Measurements from ENCODE around the gene TCF7L1. TPM values are rescaled to one million over a fixed set of nuclear protein-coding genes. Genes with fewer than 3 reads are reported as not detected.

The TCF7L1 gene
- polyA plus RNA-seq, 6 donors from 2014 or later: 0.35 TPM; not detected in 5

GRCh38 chr2:85234868-85235267 lies 101.7 kb downstream of the TCF7L1 start:
- no peak for ATAC-seq (ENCODE audit: low read depth in 2 of 2)

GRCh38 chr2:85235281-85235680 lies 102.1 kb downstream of the TCF7L1 start:
- DNase-seq (no peak), ATAC-seq (ENCODE audit: low read depth in 2 of 2) (no peak)
- Mint-ChIP-seq H3K4me3 (no peak overlapping the region), H3K9me3 (no peaks in the 10 kb centered on the region), H3K36me3 (no peaks in the 10 kb centered on the region), H3K27ac (no peak overlapping the region), H3K4me1 (peaks cover 0 to 5% (median 0%) of the 10 kb centered on the region in 3 donors), H3K27me3 (peaks cover 31 to 41% (median 37%) of the 10 kb centered on the region in 3 donors)

More at GRCh38 chr2:85234868-85235267, 101.7 kb downstream of the TCF7L1 start:
- no peak overlapping the region for H3K27ac Mint-ChIP-seq
- peaks cover 27 to 41% (median 33%) of the 10 kb centered on the region in 3 donors for H3K27me3 Mint-ChIP-seq
- no peaks in the 10 kb centered on the region for H3K9me3 Mint-ChIP-seq
- no peak for DNase-seq
- no peak overlapping the region for H3K4me3 Mint-ChIP-seq
- peaks cover 0 to 5% (median 0%) of the 10 kb centered on the region in 3 donors for H3K4me1 Mint-ChIP-seq
- no peaks in the 10 kb centered on the region for H3K36me3 Mint-ChIP-seq

GRCh38 chr2:85236084-85236483 lies 102.9 kb downstream of the TCF7L1 start:
- no peaks in the 10 kb centered on the region for H3K9me3 Mint-ChIP-seq
- no peak for ATAC-seq (ENCODE audit: low read depth in 2 of 2)
- H3K36me3 Mint-ChIP-seq: no peaks in the 10 kb centered on the region
- peaks cover 31 to 41% (median 37%) of the 10 kb centered on the region in 3 donors for H3K27me3 Mint-ChIP-seq
- H3K4me3 Mint-ChIP-seq: no peak overlapping the region
- H3K4me1 Mint-ChIP-seq: peaks cover 0 to 5% (median 0%) of the 10 kb centered on the region in 3 donors
- H3K27ac Mint-ChIP-seq: no peak overlapping the region
- no peak for DNase-seq

GRCh38 chr2:85237849-85238565 lies 104.8 kb downstream of the TCF7L1 start:
- no peak overlapping the region for H3K4me3 Mint-ChIP-seq

GRCh38 chr2:85238607-85239006 lies 105.4 kb downstream of the TCF7L1 start:
- H3K27ac Mint-ChIP-seq: peak overlapping the region in 1 of 6 donors; percentile 26
- no peak overlapping the region for H3K4me3 Mint-ChIP-seq
- H3K4me1 Mint-ChIP-seq: no peaks in the 10 kb centered on the region
- H3K9me3 Mint-ChIP-seq: no peaks in the 10 kb centered on the region
- peaks cover 31 to 47% (median 33%) of the 10 kb centered on the region in 3 donors for H3K27me3 Mint-ChIP-seq
- H3K36me3 Mint-ChIP-seq: no peaks in the 10 kb centered on the region
- DNase-seq: no peak
- no peak for ATAC-seq (ENCODE audit: low read depth in 2 of 2)

More at GRCh38 chr2:85237849-85238565, 104.8 kb downstream of the TCF7L1 start:
- Mint-ChIP-seq H3K27ac (peak overlapping the region in 1 of 6 donors; percentile 86), H3K4me1 (no peaks in the 10 kb centered on the region), H3K36me3 (no peaks in the 10 kb centered on the region), H3K27me3 (peaks cover 28 to 41% (median 31%) of the 10 kb centered on the region in 3 donors), H3K9me3 (no peaks in the 10 kb centered on the region)
- DNase-seq: no peak
- no peak for ATAC-seq (ENCODE audit: low read depth in 2 of 2)

- H3K4me3 Mint-ChIP-seq: no peak overlapping the region
- no peak overlapping the region for H3K27ac Mint-ChIP-seq
- no peaks in the 10 kb centered on the region for H3K9me3 Mint-ChIP-seq
- ATAC-seq (ENCODE audit: low read depth in 2 of 2) (no peak), DNase-seq (no peak)
- peaks cover 33 to 52% (median 38%) of the 10 kb centered on the region in 3 donors for H3K27me3 Mint-ChIP-seq
- H3K36me3 Mint-ChIP-seq: no peaks in the 10 kb centered on the region
- H3K4me1 Mint-ChIP-seq: no peaks in the 10 kb centered on the region
Observed at GRCh38 chr2:85239102-85239501, 105.9 kb downstream of the TCF7L1 start.

GRCh38 chr2:85240055-85240454 lies 106.9 kb downstream of the TCF7L1 start:
- Mint-ChIP-seq H3K27me3 (peaks cover 36 to 61% (median 40%) of the 10 kb centered on the region in 3 donors), H3K4me1 (no peaks in the 10 kb centered on the region), H3K4me3 (no peak overlapping the region), H3K36me3 (no peaks in the 10 kb centered on the region), H3K27ac (no peak overlapping the region), H3K9me3 (no peaks in the 10 kb centered on the region)
- DNase-seq (no peak), ATAC-seq (ENCODE audit: low read depth in 2 of 2) (no peak)

- Mint-ChIP-seq H3K4me3 (peak overlapping the region in 1 of 8 donors; percentile 30), H3K9me3 (no peaks in the 10 kb centered on the region), H3K36me3 (no peaks in the 10 kb centered on the region), H3K27ac (peak overlapping the region in 1 of 6 donors; percentile 3), H3K27me3 (peaks cover 29 to 52% (median 40%) of the 10 kb centered on the region in 3 donors), H3K4me1 (no peaks in the 10 kb centered on the region)
- ATAC-seq (ENCODE audit: low read depth in 2 of 2) (no peak), DNase-seq (no peak)
Observed at GRCh38 chr2:85242321-85242720, 109.1 kb downstream of the TCF7L1 start.

- H3K9me3 Mint-ChIP-seq: no peaks in the 10 kb centered on the region
- no peaks in the 10 kb centered on the region for H3K4me1 Mint-ChIP-seq
- DNase-seq (no peak), ATAC-seq (ENCODE audit: low read depth in 2 of 2) (no peak)
- H3K36me3 Mint-ChIP-seq: no peaks in the 10 kb centered on the region
- H3K4me3 Mint-ChIP-seq: no peak overlapping the region
- H3K27me3 Mint-ChIP-seq: peaks cover 20 to 41% (median 30%) of the 10 kb centered on the region in 3 donors
- H3K27ac Mint-ChIP-seq: peak overlapping the region in 1 of 6 donors; percentile 51
Observed at GRCh38 chr2:85243101-85244072, 110.2 kb downstream of the TCF7L1 start.

GRCh38 chr2:85244828-85245227 lies 111.6 kb downstream of the TCF7L1 start:
- no peak for ATAC-seq (ENCODE audit: low read depth in 2 of 2)
- Mint-ChIP-seq H3K4me3 (peak overlapping the region in 1 of 8 donors; percentile 30), H3K9me3 (no peaks in the 10 kb centered on the region), H3K27ac (no peak overlapping the region), H3K27me3 (peaks cover 13 to 29% (median 21%) of the 10 kb centered on the region in 3 donors), H3K36me3 (no peaks in the 10 kb centered on the region), H3K4me1 (no peaks in the 10 kb centered on the region)
- no peak for DNase-seq

- peaks cover 9 to 29% (median 17%) of the 10 kb centered on the region in 3 donors for H3K27me3 Mint-ChIP-seq
- ATAC-seq (ENCODE audit: low read depth in 2 of 2): no peak
- no peak overlapping the region for H3K27ac Mint-ChIP-seq
Observed at GRCh38 chr2:85245891-85246290, 112.7 kb downstream of the TCF7L1 start.

GRCh38 chr2:85246348-85246747 lies 113.2 kb downstream of the TCF7L1 start:
- H3K36me3 Mint-ChIP-seq: no peaks in the 10 kb centered on the region
- H3K9me3 Mint-ChIP-seq: no peaks in the 10 kb centered on the region
- no peaks in the 10 kb centered on the region for H3K4me1 Mint-ChIP-seq

More at GRCh38 chr2:85245891-85246290, 112.7 kb downstream of the TCF7L1 start:
- no peaks in the 10 kb centered on the region for H3K36me3 Mint-ChIP-seq
- no peak for DNase-seq
- no peak overlapping the region for H3K4me3 Mint-ChIP-seq
- no peaks in the 10 kb centered on the region for H3K4me1 Mint-ChIP-seq
- no peaks in the 10 kb centered on the region for H3K9me3 Mint-ChIP-seq

GRCh38 chr2:85247610-85248009 lies 114.4 kb downstream of the TCF7L1 start:
- no peak overlapping the region for H3K4me3 Mint-ChIP-seq
- H3K36me3 Mint-ChIP-seq: no peaks in the 10 kb centered on the region
- H3K4me1 Mint-ChIP-seq: no peaks in the 10 kb centered on the region
- H3K27me3 Mint-ChIP-seq: peaks cover 9 to 25% (median 17%) of the 10 kb centered on the region in 3 donors
- ATAC-seq (ENCODE audit: low read depth in 2 of 2): no peak
- no peak for DNase-seq
- no peak overlapping the region for H3K27ac Mint-ChIP-seq
- H3K9me3 Mint-ChIP-seq: no peaks in the 10 kb centered on the region

More at GRCh38 chr2:85246348-85246747, 113.2 kb downstream of the TCF7L1 start:
- ATAC-seq (ENCODE audit: low read depth in 2 of 2): no peak
- DNase-seq: no peak
- Mint-ChIP-seq H3K27ac (no peak overlapping the region), H3K27me3 (peaks cover 9 to 29% (median 17%) of the 10 kb centered on the region in 3 donors), H3K4me3 (no peak overlapping the region)
